MG63 (cell line): ENCODE measurements around the gene RASGEF1C. TPM values are rescaled to one million over a fixed set of nuclear protein-coding genes. Genes with fewer than 3 reads are reported as not detected.
"Not testable (repeated sequence)": the region's sequence is repeated elsewhere in the genome, so short reads cannot be mapped to it uniquely, and the experiment has no call there.

ENCODE experiments used
- DNase-seq: peaks from one replicate; pipeline ENCODE4 v3.0.0-alpha.2; 2020
- H3K27me3 ChIP-seq: fragments of 250-450 bp; sonication (Bioruptor Pico); 2 replicates; pipeline ENCODE4 v1.5.1; 2020; ENCODE audit warnings: mild to moderate bottlenecking, moderate library complexity
- H3K36me3 ChIP-seq: fragments of 250-450 bp; sonication (Bioruptor Pico); 2 replicates; pipeline ENCODE4 v1.5.1; 2020; ENCODE audit warnings: mild to moderate bottlenecking, moderate library complexity
- H3K4me3 ChIP-seq: fragments of 250-450 bp; sonication (Bioruptor Pico); 2 replicates; pipeline ENCODE4 v1.5.1; 2020; ENCODE audit warnings: mild to moderate bottlenecking, moderate library complexity
- H3K9me3 ChIP-seq: fragments of 250-450 bp; sonication (Bioruptor Pico); 2 replicates; pipeline ENCODE4 v1.5.1; 2020; ENCODE audit warnings: mild to moderate bottlenecking, moderate library complexity
- total RNA-seq: library from RNA; depleted of rRNA; stranded (reverse); fragments of >200 nt; shearing (Covaris generic); gene quantifications from 2 replicates; pipeline ENCODE4 v1.2.3, GENCODE V29; 2014; ENCODE audit warnings: low replicate concordance

RASGEF1C gene
- total RNA-seq, 1 experiment from 2014 or later = not detected

DNA sequence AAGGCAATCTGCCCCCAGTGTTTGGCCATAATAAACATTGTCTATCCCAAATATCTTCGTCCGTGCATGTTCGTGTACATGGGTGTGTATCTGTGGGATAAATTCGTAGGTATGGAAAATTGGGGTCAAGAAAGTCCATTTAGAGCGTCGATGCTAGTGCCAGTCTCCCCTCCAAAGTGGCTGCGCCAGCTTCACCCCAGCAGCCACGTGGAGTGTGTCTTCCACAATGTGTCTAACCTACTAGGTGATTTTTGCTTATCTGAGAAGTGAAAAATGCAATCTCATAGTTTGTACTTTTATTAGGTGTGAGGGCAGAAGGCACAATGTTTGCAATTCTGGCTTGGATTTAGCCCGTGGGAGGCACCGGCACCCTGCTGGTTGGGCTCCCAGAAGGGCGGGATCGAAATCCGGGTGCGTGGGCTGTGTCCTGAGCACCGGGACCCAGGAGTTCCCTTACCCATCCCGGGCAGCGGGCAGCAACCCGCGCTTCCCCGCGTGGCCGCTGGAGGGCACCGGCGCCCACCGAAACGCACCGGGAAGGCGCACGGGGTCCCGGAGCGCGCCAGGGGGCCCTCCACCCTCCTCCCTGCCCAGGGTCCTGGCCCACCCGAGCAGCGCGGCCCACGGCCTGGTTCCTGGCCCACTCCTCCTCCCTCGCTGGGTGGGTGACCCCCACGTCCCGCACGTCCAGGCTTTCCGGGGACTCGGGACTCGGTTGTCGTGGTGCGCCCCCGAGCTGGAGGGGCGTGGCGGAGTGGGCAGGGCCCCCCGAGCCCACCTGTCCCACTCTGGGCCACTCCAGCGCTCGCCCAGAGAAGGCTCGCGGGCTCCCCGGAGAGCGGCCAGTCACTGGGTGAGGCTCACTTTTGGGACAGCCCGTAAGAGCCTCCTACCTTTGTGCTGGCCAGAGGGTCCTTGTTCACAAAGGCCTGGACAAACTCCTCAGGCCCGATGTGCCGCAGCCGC lies 82.0 kb downstream of the RASGEF1C start:
- DNase-seq = peak; percentile 70
- Histone ChIP-seq H3K4me3 (0 out of 2 replicates have a peak overlapping the region, but pooled peaks have one; percentile 2), H3K9me3 (no peaks in the 10 kb centered on the region), H3K27me3 (peaks cover 41% of the 10 kb centered on the region), H3K36me3 (no peaks in the 10 kb centered on the region)

DNA sequence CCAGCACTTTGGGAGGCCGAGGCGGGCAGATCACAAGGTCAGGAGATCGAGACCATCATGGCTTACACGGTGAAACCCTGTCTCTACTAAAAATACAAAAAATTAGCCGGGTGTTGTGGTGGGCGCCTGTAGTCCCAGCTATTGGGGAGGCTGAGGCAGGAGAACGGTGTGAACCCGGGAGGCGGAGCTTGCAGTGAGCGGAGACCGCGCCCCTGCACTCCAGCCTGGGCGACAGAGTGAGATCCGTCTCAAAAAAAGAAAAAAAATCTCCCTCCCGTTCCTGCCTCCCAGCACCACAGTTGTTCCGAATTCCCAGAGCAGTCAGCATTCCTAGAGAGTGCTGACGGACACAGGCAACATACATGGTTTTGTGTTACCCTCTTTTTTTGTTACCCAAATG lies 82.9 kb downstream of the RASGEF1C start:
- not testable (repeated sequence) for DNase-seq, H3K9me3 ChIP-seq, H3K36me3 ChIP-seq, H3K4me3 ChIP-seq
- H3K27me3 ChIP-seq = peaks cover 41% of the 10 kb centered on the region

DNA sequence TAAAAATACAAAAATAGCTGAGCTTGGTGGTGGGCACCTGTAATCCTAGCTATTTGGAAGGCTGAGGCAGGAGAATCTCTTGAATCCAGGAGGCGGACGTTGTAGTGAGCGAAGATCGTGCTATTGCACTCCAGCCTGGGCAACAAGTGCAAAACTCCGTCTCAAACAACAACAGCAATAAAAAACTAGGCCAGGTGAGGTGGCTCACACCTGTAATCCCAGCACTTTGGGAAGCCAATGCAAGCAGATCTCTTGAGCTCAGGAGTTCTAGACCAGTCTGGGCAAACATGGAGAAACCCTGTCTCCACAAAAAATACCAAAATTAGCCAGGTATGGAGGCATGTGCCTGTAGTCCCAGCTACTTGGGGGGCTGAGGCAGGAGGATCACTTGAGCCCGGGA lies 84.3 kb downstream of the RASGEF1C start:
- DNase-seq, H3K4me3 ChIP-seq, H3K36me3 ChIP-seq, H3K9me3 ChIP-seq: not testable (repeated sequence)
- peaks cover 41% of the 10 kb centered on the region for H3K27me3 ChIP-seq

DNA sequence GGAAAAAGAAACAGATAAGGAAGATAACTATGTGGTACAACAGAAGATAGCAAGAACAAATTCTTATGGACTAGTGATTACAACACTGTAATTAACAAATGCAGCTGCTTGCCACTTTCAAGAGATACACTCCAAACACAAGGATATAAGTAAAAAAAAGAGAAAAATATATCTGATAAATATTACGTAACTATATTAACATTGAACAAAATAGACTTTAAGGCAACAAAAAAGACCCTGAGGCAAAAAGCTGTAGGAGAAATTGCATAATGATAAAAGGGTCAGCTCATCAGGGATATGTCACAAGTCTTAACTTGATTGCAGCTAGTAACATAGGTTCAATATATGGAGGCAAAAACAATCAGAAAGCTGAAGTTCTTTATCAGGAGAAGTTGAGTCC lies 86.1 kb downstream of the RASGEF1C start:
- Histone ChIP-seq H3K36me3 (no peaks in the 10 kb centered on the region), H3K9me3 (no peaks in the 10 kb centered on the region), H3K27me3 (peaks cover 41% of the 10 kb centered on the region), H3K4me3 (no peak overlapping the region)
- no peak for DNase-seq

DNA sequence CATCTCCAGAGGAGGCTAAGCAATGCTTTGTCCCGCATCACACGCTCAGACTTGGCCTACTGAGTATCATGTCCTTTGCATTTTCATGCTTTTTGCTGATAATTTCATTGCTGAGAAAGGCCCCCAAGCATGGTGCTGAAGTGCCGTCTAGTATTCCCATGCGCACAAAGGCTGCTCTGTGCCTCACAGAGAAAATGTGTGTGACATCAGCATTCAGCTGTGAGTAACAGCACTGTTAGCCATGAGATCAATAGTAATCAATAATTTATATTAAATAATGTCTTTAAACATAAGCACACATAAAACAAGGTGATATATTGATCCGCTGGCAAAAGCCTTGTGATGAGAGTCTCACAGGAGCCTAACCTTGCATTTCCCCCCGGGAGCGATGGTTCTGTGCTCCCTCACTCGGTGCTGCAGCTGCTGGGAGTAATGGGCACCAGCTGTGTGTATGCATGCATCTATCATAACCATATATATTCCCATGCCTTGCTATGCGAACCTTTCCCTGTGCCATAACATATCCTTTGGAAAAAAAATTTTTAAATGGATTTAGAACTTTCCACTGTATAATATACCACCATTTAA lies 87.1 kb downstream of the RASGEF1C start:
- Histone ChIP-seq H3K27me3 (peaks cover 41% of the 10 kb centered on the region), H3K4me3 (no peak overlapping the region), H3K36me3 (no peaks in the 10 kb centered on the region), H3K9me3 (no peaks in the 10 kb centered on the region)
- no peak for DNase-seq

DNA sequence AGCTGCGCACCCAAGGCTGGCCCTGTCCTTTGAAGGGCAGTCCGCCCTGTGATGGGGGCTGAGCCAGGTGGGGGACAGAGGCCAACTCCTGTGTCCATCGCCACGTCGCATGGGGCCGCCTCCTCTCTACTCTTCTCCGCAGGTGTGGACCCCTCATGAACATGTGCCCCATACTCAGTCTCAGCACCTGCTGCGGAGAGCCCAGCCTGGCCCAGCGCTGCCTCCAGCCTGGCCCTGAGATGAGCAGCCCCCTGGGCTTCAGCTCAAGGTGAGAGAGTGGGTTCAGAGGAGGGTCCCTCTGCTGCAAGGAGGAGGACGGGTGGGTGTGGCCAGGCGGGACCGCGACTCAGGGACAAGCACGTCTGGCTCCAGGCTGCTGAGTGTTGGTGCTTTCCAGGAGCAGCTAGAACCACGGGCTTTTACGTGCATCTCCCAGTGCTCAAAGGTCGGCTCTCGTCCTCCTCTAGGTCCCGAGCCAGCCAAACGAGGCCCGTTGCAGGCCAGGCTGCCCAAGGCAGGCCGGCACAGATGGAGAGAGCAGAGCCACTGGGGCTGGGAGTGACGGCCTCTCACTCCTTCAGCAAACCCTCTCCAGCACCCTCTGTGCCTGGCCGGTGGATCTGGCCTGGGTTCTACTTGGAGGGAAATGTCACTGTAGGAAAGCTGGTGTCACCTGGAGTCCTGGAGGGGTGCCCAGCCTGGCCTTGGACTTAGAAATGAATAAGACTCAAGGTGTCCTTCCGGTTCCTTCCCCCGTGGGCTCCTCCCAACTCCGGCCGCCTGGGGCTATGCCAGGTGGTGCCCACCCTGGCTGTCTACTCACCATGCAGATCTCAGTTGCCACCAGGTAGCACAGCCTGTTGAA lies 88.5 kb downstream of the RASGEF1C start:
- Histone ChIP-seq H3K4me3 (no peak overlapping the region), H3K36me3 (no peaks in the 10 kb centered on the region), H3K27me3 (peaks cover 28% of the 10 kb centered on the region), H3K9me3 (no peaks in the 10 kb centered on the region)
- no peak for DNase-seq

DNA sequence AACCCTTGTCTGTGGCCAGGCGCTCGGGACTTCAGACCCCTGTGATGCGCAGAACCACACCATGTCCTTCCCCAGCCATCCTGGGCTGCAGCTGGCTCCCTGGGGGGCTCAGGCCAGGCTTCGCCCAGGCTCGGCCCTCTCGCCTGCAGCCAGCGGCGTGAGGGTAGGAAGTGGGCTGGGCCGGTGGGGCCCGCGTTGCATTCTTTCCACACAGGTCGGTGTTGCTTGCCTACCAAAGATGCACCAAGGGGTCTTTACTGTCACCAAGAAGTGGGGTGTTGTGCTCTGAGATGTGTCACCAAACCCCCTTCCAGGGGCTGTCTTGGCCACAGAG lies 89.1 kb downstream of the RASGEF1C start:
- Histone ChIP-seq H3K9me3 (no peaks in the 10 kb centered on the region), H3K4me3 (no peak overlapping the region), H3K36me3 (no peaks in the 10 kb centered on the region), H3K27me3 (peaks cover 22% of the 10 kb centered on the region)
- no peak for DNase-seq

DNA sequence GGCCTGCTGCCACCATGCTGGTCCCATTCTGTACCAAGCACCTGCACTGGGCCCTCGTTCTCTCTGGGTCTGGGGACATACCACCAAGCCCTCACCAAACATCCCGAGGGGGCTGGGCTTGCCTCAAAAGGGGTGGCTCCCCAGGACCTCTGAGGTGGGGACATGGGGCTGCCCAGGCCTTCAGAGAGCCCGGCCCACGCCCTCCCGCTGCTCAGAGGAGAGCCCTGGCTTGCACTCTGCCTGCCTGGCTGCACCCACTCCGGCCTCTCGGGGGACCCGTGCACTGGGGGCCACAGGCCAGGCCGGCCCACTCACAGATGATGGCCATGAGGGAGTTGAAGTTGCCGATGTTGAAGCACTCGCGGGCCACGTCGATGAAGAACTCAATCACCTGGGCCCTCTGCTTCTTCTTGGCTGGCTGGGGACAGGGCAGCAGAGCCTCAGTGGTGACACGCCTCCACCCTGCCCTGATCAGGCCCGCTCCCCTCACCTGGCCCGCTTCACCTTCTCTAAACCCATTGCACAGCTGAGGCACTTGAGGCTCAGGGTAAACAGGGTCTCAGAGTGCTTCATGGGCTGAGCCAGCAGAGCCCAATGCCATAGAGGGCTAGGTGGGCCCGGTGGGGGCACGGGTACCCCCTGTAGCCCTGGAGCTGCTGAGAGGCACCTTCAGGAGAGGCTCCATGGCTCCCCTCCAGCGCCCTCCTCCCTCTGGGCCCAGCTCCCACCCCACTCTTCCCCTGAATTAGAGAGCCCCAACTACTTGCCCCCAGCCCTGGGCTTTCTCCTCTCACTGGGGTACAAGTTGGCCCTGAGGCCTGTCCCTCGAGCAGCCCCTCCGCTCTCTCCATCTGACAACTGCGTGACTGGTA lies 89.7 kb downstream of the RASGEF1C start:
- H3K9me3 ChIP-seq = no peaks in the 10 kb centered on the region
- no peak for DNase-seq
- peaks cover 16% of the 10 kb centered on the region for H3K27me3 ChIP-seq
- H3K4me3 ChIP-seq = no peak overlapping the region
- no peaks in the 10 kb centered on the region for H3K36me3 ChIP-seq

DNA sequence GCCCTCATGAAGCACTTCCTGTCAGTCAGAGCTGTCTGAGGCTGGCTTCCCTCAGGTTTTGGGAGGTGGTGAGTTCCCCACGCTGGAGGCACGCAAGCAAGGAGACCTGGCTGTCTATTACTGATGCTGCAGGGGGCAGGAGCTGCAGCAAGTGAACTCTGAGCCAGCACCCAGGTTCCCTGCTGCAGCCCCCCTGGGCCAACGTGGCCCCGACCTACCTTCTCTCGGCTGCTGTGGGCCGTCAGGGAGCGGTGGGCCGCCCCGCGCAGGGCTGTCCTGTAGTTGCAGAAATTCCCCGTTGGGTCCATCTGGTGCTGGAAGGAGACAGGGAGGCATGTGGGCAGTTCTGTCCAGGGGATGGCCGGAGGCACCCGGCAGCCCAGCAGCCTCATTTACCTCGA lies 90.6 kb downstream of the RASGEF1C start:
- Histone ChIP-seq H3K36me3 (no peaks in the 10 kb centered on the region), H3K27me3 (peaks cover 7% of the 10 kb centered on the region), H3K9me3 (no peaks in the 10 kb centered on the region), H3K4me3 (no peak overlapping the region)
- DNase-seq = no peak

DNA sequence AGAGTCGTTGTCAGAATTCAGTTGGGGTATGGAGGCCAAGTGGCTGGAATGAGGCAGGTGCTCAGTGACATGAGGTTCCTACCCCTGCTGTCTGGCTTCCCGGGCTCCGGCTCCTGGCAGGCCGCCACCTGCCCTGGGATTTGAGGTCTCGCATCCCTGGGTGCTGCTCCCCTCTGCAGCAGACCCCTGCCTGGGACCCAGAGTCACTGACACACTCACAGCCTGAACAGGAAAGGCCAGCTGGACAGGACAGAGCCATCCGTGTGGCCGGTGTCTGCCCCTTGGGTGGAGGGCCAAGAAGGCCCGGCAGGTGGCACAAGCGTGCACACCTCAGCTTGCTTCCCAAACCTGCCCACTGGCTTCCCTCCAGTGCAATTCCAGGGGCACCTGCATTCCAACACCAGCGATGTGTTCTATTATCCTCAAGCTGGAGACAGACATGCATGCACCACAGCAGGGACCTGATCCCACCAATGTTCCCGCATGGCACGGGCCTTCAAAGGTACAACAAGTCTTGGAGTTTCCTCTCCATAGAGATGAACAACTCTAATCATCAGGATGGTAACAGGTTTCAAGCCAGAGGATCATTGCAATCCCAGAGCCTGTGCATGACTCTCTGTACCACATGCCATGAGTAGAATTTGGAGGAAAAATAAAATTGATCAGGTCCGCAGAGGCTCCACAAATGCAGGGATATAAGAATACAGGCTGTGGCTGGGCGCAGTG lies 91.8 kb downstream of the RASGEF1C start:
- Histone ChIP-seq H3K9me3 (no peaks in the 10 kb centered on the region), H3K27me3 (no peaks in the 10 kb centered on the region; the same call in 1 of the 2 replicates), H3K4me3 (no peak overlapping the region), H3K36me3 (no peaks in the 10 kb centered on the region)
- DNase-seq = no peak

DNA sequence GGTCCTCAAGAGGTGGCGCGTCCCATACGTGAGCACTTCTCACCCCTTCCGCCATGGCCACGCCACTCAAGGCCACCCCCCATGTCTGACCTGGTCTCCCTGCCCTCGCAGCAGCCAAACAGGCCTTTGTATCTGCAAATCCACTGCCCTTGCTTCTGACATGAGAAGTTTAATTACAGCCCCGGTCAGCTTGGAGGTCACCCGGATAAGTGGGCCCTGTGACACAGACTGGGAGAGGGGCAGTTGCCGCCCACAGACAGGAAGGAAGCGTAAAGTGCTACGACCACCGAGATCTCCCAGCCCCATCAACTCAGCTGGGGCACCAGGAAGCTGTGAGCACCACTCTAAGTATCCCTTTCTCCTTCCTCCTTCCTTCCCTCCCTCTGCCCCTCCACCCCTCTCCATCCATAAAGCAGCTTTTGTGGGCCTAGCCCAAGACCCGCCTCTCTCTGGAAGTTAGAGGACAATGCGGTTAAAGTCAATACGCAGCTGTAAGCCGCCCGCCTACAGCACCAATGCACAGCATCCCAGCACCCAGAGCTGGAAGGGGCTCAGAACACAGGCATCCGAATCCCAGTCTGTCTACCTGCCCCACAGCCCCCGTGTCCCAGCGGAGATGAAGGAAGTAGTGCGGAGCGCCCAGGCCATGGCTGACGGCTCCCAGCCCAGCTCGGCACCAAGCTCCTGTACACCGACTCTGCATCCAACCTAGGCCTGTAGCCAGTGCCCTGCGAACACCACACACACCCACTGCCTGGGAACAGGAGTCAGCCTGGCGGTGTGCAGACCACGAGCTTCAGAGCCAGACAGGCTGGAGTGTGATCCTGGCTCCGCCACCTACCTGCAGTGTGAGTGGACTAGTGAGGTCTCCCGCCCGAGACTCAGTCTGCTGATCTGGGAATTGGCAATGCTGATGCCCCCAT lies 92.7 kb downstream of the RASGEF1C start:
- no peak for DNase-seq
- no peaks in the 10 kb centered on the region for H3K27me3 ChIP-seq
- no peaks in the 10 kb centered on the region for H3K36me3 ChIP-seq
- H3K4me3 ChIP-seq = no peak overlapping the region
- H3K9me3 ChIP-seq = no peaks in the 10 kb centered on the region

DNA sequence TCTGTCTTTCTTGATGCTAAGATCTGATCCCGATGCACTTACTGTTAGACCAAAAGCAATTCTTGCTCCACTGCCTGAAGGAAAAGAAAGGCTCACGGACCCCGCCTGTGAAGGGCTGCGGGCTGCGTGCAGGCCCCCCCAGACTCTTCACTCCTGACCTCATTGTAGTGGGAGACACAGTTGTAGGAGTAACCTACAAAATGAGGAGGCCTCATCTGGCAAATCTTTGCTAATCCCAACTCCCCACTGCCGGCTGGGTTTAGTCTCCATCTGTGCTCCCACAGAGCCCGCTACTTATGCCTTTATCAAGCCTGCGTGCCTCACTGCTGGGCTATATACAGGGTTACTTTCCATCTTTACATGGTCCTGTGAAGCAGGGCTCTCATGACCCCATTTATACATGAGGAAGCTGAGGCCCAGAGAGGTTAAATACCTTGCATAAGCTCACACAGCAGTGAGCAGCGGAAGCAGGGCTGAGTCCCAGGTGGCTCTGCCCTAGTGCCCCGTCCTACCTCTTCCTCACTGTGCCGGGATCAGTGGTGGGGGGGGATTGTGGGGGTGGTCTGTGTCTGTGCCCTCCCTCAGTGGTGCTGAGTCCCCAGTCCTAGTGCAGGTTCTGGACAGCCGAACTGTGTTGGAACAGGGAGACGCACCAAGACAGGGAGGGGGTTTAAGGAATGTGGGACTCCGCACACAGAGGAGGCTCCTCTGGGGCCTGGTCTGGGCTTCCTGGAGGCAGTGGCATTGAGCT lies 93.5 kb downstream of the RASGEF1C start:
- DNase-seq = no peak
- Histone ChIP-seq H3K9me3 (no peaks in the 10 kb centered on the region), H3K36me3 (no peaks in the 10 kb centered on the region), H3K4me3 (no peak overlapping the region), H3K27me3 (no peaks in the 10 kb centered on the region)

DNA sequence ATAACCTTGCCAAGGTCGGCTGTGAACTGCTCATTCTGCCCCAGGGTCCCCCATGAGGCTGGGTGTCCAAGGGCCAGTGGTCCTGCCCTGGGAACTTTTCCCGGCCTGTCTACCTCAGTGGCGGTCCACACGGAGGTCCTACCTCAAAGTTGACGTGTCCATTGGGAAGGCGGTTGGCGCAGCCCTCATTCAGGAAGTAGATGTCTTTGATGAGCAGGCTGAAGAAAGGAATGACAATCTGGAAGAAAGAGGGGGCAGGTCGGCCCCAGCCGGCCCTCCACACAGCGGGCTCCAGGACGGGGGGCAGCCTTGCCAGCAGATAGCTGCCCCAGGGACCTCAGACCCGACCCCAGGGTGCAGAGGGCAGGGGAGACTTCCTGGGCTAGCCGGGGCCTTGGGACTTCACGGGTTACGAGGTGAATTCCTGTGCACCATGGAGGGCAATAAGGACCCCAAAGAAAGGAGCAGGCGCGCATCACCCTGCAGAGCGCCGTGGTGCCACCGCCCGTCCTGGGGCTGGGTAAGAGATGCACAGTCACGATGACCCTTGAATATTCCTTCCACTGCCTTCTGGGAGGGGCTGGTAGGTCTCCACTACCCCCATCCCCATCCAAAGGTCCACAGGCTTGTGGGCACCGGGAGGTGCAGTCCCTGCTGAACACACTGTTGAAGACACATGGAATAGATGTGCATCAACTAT lies 94.6 kb downstream of the RASGEF1C start:
- Histone ChIP-seq H3K36me3 (no peaks in the 10 kb centered on the region), H3K4me3 (no peak overlapping the region), H3K27me3 (no peaks in the 10 kb centered on the region), H3K9me3 (no peaks in the 10 kb centered on the region)
- no peak for DNase-seq
